OCI-LY7 (cell line): ENCODE data around the gene HEBP1. TPM values are rescaled to one million over a fixed set of nuclear protein-coding genes. Genes with fewer than 3 reads are reported as not detected.

Experiments
- BruUV-seq: library from RNA; stranded (reverse); fragments of 400-500 nt; replicated peaks from 2 replicates; lab custom pipeline; 2021; lab: Mats Ljungman, UMichigan
- CTCF ChIA-PET: fragments of 300-600 bp; sonication (Branson Sonifier 250); formaldehyde crosslinking; loops from one replicate; lab custom pipeline; 2022; ENCODE audit warnings: antibody characterized with exemption; ENCODE audit not compliant: unreplicated experiment; lab: Charles Lee
- POLR2A ChIA-PET: fragments of 300-600 bp; sonication (Branson Sonifier 250); formaldehyde crosslinking; loops from one replicate; lab custom pipeline; 2022; ENCODE audit warnings: antibody characterized with exemption; lab: Charles Lee
- DNase-seq: peaks from one replicate; pipeline ENCODE4 v3.0.0-alpha.2; 2015; ENCODE audit warnings: low spot score
- H2AFZ ChIP-seq: fragments of 200-600 bp; sonication (generic), shearing (Covaris generic); 2 replicates; pipeline ENCODE4 v1.6.1; 2014; ENCODE audit warnings: mild to moderate bottlenecking, antibody characterized with exemption, low read length, moderate library complexity
- H3K27ac ChIP-seq: fragments of 200-600 bp; sonication (generic); 2 replicates; pipeline ENCODE4 v1.5.1; 2014; ENCODE audit warnings: mixed run types, low read depth, mild to moderate bottlenecking, moderate library complexity, low read length, inconsistent platforms; ENCODE audit not compliant: poor library complexity, severe bottlenecking
- H3K36me3 ChIP-seq: fragments of 200-600 bp; sonication (generic); 2 replicates; pipeline ENCODE4 v1.6.1; 2014; ENCODE audit warnings: mild to moderate bottlenecking, antibody characterized with exemption, low read length, moderate library complexity, mixed read lengths; ENCODE audit not compliant: insufficient read depth
- H3K4me1 ChIP-seq: fragments of 200-600 bp; sonication (generic); 2 replicates; pipeline ENCODE4 v1.5.1; 2014; ENCODE audit warnings: mild to moderate bottlenecking, low read length; ENCODE audit not compliant: insufficient read depth, poor library complexity, severe bottlenecking
- H3K4me2 ChIP-seq: fragments of 200-600 bp; sonication (generic); 2 replicates; pipeline ENCODE4 v1.6.1; 2014; ENCODE audit warnings: mild to moderate bottlenecking, low read length
- H3K4me3 ChIP-seq: fragments of 200-600 bp; sonication (generic); 2 replicates; pipeline ENCODE4 v1.5.1; 2014; ENCODE audit warnings: mild to moderate bottlenecking, low read depth, low read length; ENCODE audit not compliant: poor library complexity, severe bottlenecking
- H3K79me2 ChIP-seq: fragments of 200-600 bp; sonication (generic); 2 replicates; pipeline ENCODE4 v1.6.1; 2016; ENCODE audit warnings: low read depth, mild to moderate bottlenecking, low read length, moderate library complexity, mixed read lengths; ENCODE audit not compliant: insufficient read depth
- H3K9me2 ChIP-seq: fragments of 200-600 bp; sonication (generic); 2 replicates; pipeline ENCODE4 v1.6.1; 2016; ENCODE audit warnings: mild to moderate bottlenecking, low read length, mixed read lengths; ENCODE audit not compliant: insufficient read depth
- H3K9me3 ChIP-seq: fragments of 200-600 bp; sonication (generic); 2 replicates; pipeline ENCODE4 v1.6.1; 2014; ENCODE audit warnings: mild to moderate bottlenecking, mixed run types, low read length, mixed read lengths
- H4K20me1 ChIP-seq: fragments of 200-600 bp; sonication (generic); 2 replicates; pipeline ENCODE4 v1.6.1; 2014; ENCODE audit warnings: mild to moderate bottlenecking, antibody characterized with exemption, low read length, moderate library complexity, mixed read lengths; ENCODE audit not compliant: insufficient read depth
- EZH2phosphoT487 ChIP-seq: fragments of 200-600 bp; sonication (generic); IDR thresholded peaks from 2 replicates; pipeline ENCODE4 v1.6.1; 2018; ENCODE audit warnings: low read depth, borderline replicate concordance, mild to moderate bottlenecking, mixed run types, antibody characterized with exemption, low read length, moderate library complexity, mixed read lengths
- intact Hi-C: fragments of 100-400 bp; cut with micrococcal nuclease; formaldehyde crosslinking; loops from one replicate; pipeline ENCODE4 v1.10.0; 2022; ENCODE audit not compliant: unreplicated experiment
- total RNA-seq, 2 experiments: library from RNA; depleted of rRNA in 1 of 2; stranded (reverse); fragments of >200 nt in 1 of 2; shearing (Covaris generic) in 1 of 2; gene quantifications; 2 replicates each; pipeline ENCODE4 v1.2.3, GENCODE V29; 2014 to 2022
- TF ChIP-seq, protein P1 (sequence below): fragments of 200-600 bp; sonication (generic); conservative IDR thresholded peaks from 2 replicates; pipeline ENCODE4 v1.5.1; 2014; ENCODE audit warnings: mild to moderate bottlenecking, antibody characterized with exemption, low read length, moderate library complexity, mixed read lengths

Gene HEBP1
- total RNA-seq, 2 experiments from 2014 or later: 0.16 to 1.3 TPM

DNA sequence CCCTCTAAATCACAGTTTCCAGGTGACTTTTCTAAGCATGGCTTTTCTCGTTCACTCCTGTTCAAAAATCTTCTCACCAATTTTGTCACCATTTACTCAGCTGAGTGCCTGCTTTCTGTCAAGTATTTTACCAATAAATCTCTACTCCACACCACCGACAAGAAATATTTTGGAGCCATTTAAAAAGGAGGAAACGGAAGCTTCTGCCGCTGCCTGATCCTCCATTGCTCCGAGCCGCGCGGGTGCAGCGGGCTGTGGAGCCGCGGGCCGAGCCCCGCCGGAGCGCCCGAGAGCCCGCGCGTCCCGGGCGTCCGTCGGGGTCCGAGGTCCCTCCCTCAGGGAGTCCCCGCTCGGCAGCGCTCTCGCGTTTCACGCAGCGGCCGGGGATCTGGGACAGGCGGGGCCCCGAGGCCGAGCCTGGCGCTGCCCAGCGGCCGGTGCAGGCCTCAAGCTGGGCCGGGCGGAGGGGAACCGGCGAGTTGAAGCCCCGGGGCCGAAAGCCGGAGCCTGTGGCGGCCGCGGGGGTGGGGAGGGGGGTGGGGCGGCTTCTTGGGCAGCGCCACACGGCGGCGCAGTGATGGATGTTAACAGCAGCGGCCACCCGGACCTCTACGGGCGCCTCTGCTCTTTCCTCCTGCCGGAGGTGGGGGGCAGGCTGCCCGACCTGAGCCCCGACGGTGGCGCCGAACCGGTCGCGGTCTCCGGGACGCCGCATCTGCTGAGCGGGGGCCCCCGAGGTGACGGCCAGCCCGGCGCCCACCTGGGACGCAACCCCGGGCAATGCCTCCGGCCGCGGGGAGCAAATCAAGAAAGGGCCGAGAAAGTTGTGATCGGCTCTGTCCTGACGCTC, 1.1 kb upstream of the HEBP1 start:
- Histone ChIP-seq H2AFZ (peak overlapping the region; percentile 74), H3K79me2 (no peaks in the 10 kb centered on the region), H3K4me3 (peak overlapping the region; percentile 62), H3K27ac (no peak overlapping the region), H4K20me1 (no peaks in the 10 kb centered on the region), H3K4me1 (peaks cover 9% of the 10 kb centered on the region), H3K9me2 (no peaks in the 10 kb centered on the region), H3K4me2 (peak overlapping the region; percentile 69), H3K9me3 (no peaks in the 10 kb centered on the region), H3K36me3 (no peaks in the 10 kb centered on the region)
- intact Hi-C loops: loop anchor here (2.0 to 10.0 kb wide), 2 partner anchors 84 to 216 kb away; partner anchors contain the start of gene APOLD1
- BruUV-seq: no TSS peak
- peak; percentile 31 for DNase-seq
- TF ChIP-seq, protein P1, sequence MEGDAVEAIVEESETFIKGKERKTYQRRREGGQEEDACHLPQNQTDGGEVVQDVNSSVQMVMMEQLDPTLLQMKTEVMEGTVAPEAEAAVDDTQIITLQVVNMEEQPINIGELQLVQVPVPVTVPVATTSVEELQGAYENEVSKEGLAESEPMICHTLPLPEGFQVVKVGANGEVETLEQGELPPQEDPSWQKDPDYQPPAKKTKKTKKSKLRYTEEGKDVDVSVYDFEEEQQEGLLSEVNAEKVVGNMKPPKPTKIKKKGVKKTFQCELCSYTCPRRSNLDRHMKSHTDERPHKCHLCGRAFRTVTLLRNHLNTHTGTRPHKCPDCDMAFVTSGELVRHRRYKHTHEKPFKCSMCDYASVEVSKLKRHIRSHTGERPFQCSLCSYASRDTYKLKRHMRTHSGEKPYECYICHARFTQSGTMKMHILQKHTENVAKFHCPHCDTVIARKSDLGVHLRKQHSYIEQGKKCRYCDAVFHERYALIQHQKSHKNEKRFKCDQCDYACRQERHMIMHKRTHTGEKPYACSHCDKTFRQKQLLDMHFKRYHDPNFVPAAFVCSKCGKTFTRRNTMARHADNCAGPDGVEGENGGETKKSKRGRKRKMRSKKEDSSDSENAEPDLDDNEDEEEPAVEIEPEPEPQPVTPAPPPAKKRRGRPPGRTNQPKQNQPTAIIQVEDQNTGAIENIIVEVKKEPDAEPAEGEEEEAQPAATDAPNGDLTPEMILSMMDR: peak; percentile 41; the same call in 1 of the 2 replicates
- no peak for TF ChIP-seq EZH2phosphoT487
- ChIA-PET POLR2A (interaction anchor here (0.6 kb wide), 1 partner anchor 100 kb away, joined by 3 read pairs; no protein-coding TSS in a partner anchor), CTCF (no interaction called here)

DNA sequence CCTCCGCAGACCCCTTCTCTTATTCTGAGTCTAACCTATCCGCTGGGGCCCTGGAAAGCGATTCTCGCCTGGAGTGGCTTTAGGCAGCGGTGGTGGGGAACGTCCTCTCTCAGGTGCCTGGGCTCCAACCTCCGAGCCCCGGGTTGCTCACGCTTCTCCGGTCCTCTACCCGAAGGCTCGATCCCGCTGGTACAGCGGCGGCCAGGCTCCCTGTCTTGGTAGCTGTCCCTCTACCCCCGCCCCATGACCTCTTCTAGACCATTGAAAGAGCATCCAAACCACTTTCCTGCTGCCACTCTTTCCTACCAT, 505 bp upstream of the HEBP1 start:
- H3K27ac ChIP-seq: no peak overlapping the region
- peak overlapping the region; percentile 69 for H3K4me2 ChIP-seq
- POLR2A ChIA-PET: no interaction called here
- TF ChIP-seq, protein P1: no peak
- no peak for TF ChIP-seq EZH2phosphoT487
- no peaks in the 10 kb centered on the region for H4K20me1 ChIP-seq
- no peak for DNase-seq
- BruUV-seq: no TSS peak
- no peaks in the 10 kb centered on the region for H3K36me3 ChIP-seq
- peak overlapping the region; percentile 74 for H2AFZ ChIP-seq
- intact Hi-C loops: loop anchor here (2.0 to 10.0 kb wide), 2 partner anchors 84 to 216 kb away; partner anchors contain the start of gene APOLD1
- H3K9me3 ChIP-seq: no peaks in the 10 kb centered on the region
- peaks cover 9% of the 10 kb centered on the region for H3K4me1 ChIP-seq
- no peaks in the 10 kb centered on the region for H3K9me2 ChIP-seq
- H3K79me2 ChIP-seq: no peaks in the 10 kb centered on the region
- CTCF ChIA-PET: no interaction called here
- H3K4me3 ChIP-seq: peak overlapping the region; percentile 62
